H1 (cell line): ENCODE measurements around the gene S100PBP. TPM values are rescaled to one million over a fixed set of nuclear protein-coding genes. Genes with fewer than 3 reads are reported as not detected.

Experiments
- CTCF ChIP-seq, 3 experiments: IDR thresholded peaks; 1 replicate in 2 of 3; 2 replicates in 1 of 3; pipeline versions ENCODE4 v1.5.1 to v1.6.1; 2011; ENCODE audit warnings: low read length in 3 of 3, mild to moderate bottlenecking in 3 of 3, inconsistent platforms in 2 of 3, low read depth in 1 of 3, moderate library complexity in 1 of 3; ENCODE audit not compliant: insufficient read depth in 1 of 3; ENCODE audit errors: control extremely low read depth in 1 of 3
- KDM1A ChIP-seq: fragments of 200-600, 300-600 bp; sonication (generic); IDR thresholded peaks from 2 replicates; pipeline ENCODE4 v1.7.1; 2016; ENCODE audit warnings: mild to moderate bottlenecking, low read length, borderline replicate concordance
- NRF1 ChIP-seq: IDR thresholded peaks from 2 replicates; pipeline ENCODE4 v1.6.1; 2011; ENCODE audit warnings: mild to moderate bottlenecking, low read depth, low read length, improper control_type of control experiment
- RAD21 ChIP-seq, 2 experiments: IDR thresholded peaks in 1 of 2; conservative IDR thresholded peaks in 1 of 2; 2 replicates each; pipeline ENCODE4 v1.6.1; 2011; ENCODE audit warnings: low read depth in 2 of 2, low read length in 2 of 2, improper control_type of control experiment in 1 of 2, inconsistent platforms in 1 of 2, mild to moderate bottlenecking in 1 of 2, moderate library complexity in 1 of 2
- polyA plus RNA-seq, 7 experiments: library from polyadenylated mRNA; depleted of rRNA in 3 of 7; stranded (reverse) in 5 of 7; unstranded in 2 of 7; fragments of >200 nt in 5 of 7; fragments of 200-250 nt in 2 of 7; gene quantifications; 1 replicate in 5 of 7; 2 replicates in 1 of 7; 4 replicates in 1 of 7; pipeline versions ENCODE4 v1.2.1 to v1.2.3, GENCODE V29; 2011 to 2013; ENCODE audit warnings: missing spikeins in 2 of 7, mixed read lengths in 2 of 7
- total RNA-seq: library from RNA; stranded (reverse); fragmentation: NEBNext Ultra II Directional; extraction: Animal tissue kit (Norgen Biotek cat#: 25700); gene quantifications from 2 replicates; pipeline ENCODE4 v1.2.1, GENCODE V29; 2021

Gene S100PBP
- total and polyA plus RNA-seq, 2 of the 8 experiments (the other 6 are each of a cell fraction or from before 2014, with no cell fraction given) = 43.8 to 68.3 TPM

DNA sequence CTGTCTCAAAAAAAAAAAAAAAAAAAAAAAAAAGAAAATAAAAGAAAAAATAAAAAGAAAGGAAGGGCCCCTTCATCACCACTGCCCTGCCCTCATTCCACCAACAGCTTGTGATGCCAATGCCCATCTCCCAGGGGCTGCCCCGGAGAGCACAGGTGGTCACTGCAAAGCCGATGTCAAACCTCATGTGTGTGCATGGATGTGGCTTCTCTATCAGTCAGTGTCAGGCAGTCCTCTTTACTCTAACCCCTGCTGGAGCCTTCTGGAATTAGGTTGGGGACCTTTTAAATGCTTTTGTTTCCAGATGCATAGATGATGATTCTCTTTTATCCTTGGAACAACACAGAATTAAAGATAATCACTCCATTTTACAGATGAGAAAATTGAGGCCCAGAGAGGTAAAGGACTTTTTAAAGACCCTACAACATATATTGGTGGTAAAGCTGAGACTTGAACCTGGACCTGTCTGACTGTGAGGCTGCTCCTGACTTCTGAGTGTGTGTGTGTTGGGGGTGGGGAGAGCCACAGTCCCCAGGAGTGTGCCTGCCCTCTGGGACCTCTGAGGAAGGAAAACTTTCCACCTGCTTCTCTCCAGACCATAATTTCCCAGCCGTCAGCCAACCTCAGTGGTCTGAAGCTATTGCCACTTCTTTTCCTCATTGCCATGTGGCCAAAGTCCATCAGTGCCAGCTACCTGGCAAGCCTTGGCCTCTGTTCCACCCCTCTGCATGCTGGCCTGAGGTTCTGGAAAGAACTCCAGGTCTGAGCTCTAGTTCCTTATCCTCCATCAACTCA is 86.7 kb downstream of the S100PBP start (continued):
- TF ChIP-seq CTCF (IDR thresholded peaks at IDR 0.05; ENCODE audit: control extremely low read depth in 1 of 3, insufficient read depth in 1 of 3, low read depth in 1 of 3, low read length in 3 of 3) = no peak
- no peak for TF ChIP-seq RAD21 (IDR thresholded peaks at IDR 0.05 in 1 of 2, conservative IDR thresholded peaks at IDR 0.05 in 1 of 2; ENCODE audit: low read depth in 2 of 2, low read length in 2 of 2)
- no peak for TF ChIP-seq KDM1A
- TF ChIP-seq NRF1 = no peak
